Small intestine (tissue), 7 donors: ENCODE data around the gene EPAS1. TPM values are rescaled to one million over a fixed set of nuclear protein-coding genes. Genes with fewer than 3 reads are reported as not detected.
"Not testable (repeated sequence)": the region's sequence is repeated elsewhere in the genome, so short reads cannot be mapped to it uniquely, and the experiment has no call there.

Source experiments
- DNase-seq, 2 donors: peaks; one replicate each; pipeline versions ENCODE4 v3.0.0 to v3.0.0-alpha.2; 2013
- FAIRE-seq: peaks from 2 replicates; lab custom pipeline; 2012; peaks lifted over from hg19 to GRCh38; lab: Jason Lieb, UNC
- H3K27ac ChIP-seq, 3 donors: one replicate each; pipeline ENCODE4 v1.5.1; 2013; ENCODE audit warnings: low read length in 2 of 3, mild to moderate bottlenecking in 2 of 3, control low read depth in 1 of 3, inconsistent platforms in 1 of 3, low read depth in 1 of 3, moderate library complexity in 1 of 3
- H3K27me3 ChIP-seq, 3 donors: one replicate each; pipeline ENCODE4 v1.6.1; 2013; ENCODE audit warnings: low read length in 3 of 3, inconsistent platforms in 1 of 3; ENCODE audit not compliant: control insufficient read depth in 3 of 3, insufficient read depth in 3 of 3
- H3K36me3 ChIP-seq, 3 donors: one replicate each; pipeline ENCODE4 v1.6.1; 2013; ENCODE audit warnings: low read length in 3 of 3, inconsistent platforms in 1 of 3, low read depth in 1 of 3, mild to moderate bottlenecking in 1 of 3, moderate library complexity in 1 of 3; ENCODE audit not compliant: control insufficient read depth in 3 of 3, insufficient read depth in 2 of 3
- H3K4me1 ChIP-seq, 3 donors: one replicate each; pipeline ENCODE4 v1.6.1; 2013; ENCODE audit warnings: low read length in 2 of 3, inconsistent platforms in 1 of 3, low read depth in 1 of 3, mild to moderate bottlenecking in 1 of 3, moderate library complexity in 1 of 3; ENCODE audit not compliant: control insufficient read depth in 3 of 3, insufficient read depth in 2 of 3
- H3K4me3 ChIP-seq, 3 donors: one replicate each; pipeline ENCODE4 v1.5.1; 2013; ENCODE audit warnings: low read length in 3 of 3, control low read depth in 1 of 3, inconsistent platforms in 1 of 3, low read depth in 1 of 3, mild to moderate bottlenecking in 1 of 3, moderate library complexity in 1 of 3
- H3K9me3 ChIP-seq, 2 donors: one replicate each; pipeline ENCODE4 v1.6.1; 2013; ENCODE audit warnings: low read depth in 1 of 2, low read length in 1 of 2; ENCODE audit not compliant: control insufficient read depth in 2 of 2, insufficient read depth in 1 of 2
- WGBS, 3 donors: extraction: QIAGEN DNeasy Blood & Tissue Kit; methylation state at CpG; one replicate each; pipeline ENCODE4 v1.1.7; 2013; 5-methylcytosine and 5-hydroxymethylcytosine counted together
- polyA plus RNA-seq, 4 donors: library from polyadenylated mRNA; stranded (reverse) in 3 of 4; unstranded in 1 of 4; fragments of 200-250 nt in 3 of 4; fragments of 120-200 nt in 1 of 4; gene quantifications; one replicate each; pipeline versions ENCODE4 v1.2.1 to v1.2.3, GENCODE V29; 2013
- donor health status: healthy with polysubstance abuse.
- donor health status: control.
- donor health status: control.
- donor health status: Bipolar disorder and iron deficiency.
- donor health status: healthy.

EPAS1 gene
- polyA plus RNA-seq, 4 donors, result 22.7 to 106 (median 64.1) TPM

- Histone ChIP-seq H3K9me3 (no peaks in the 10 kb centered on the region), H3K4me1 (no peaks in the 10 kb centered on the region), H3K4me3 (no peak overlapping the region), H3K36me3 (peaks cover 0 to 4% (median 3%) of the 10 kb centered on the region in 3 donors), H3K27me3 (no peaks in the 10 kb centered on the region), H3K27ac (no peak overlapping the region)
- 79 to 89% (median 88%) methylated on average over 12 of the region's 12 CpGs for WGBS, 3 donors
- DNase-seq, result no peak
- no peak for FAIRE-seq
Observed at GRCh38 chr2:46392561-46393346, 95.5 kb downstream of the EPAS1 start.

- no peak overlapping the region for H3K27ac ChIP-seq
- H3K4me1 ChIP-seq, result no peaks in the 10 kb centered on the region
- WGBS, 3 donors, result 81 to 91% (median 90%) methylated on average over 12 of the region's 12 CpGs
- no peaks in the 10 kb centered on the region for H3K9me3 ChIP-seq
- DNase-seq (no peak), FAIRE-seq (no peak)
- no peaks in the 10 kb centered on the region for H3K27me3 ChIP-seq
- peaks cover 0 to 2% (median 0%) of the 10 kb centered on the region in 3 donors for H3K36me3 ChIP-seq
- no peak overlapping the region for H3K4me3 ChIP-seq
Observed at GRCh38 chr2:46393347-46393820, 96.2 kb downstream of the EPAS1 start.

GRCh38 chr2:46393865-46394264, 96.7 kb downstream of the EPAS1 start:
- FAIRE-seq, result no peak

GRCh38 chr2:46394649-46395510, 97.7 kb downstream of the EPAS1 start:
- FAIRE-seq (no peak), DNase-seq (no peak)
- H3K9me3 ChIP-seq, result no peaks in the 10 kb centered on the region
- no peaks in the 10 kb centered on the region for H3K36me3 ChIP-seq
- no peak overlapping the region for H3K4me3 ChIP-seq
- no peaks in the 10 kb centered on the region for H3K27me3 ChIP-seq
- no peaks in the 10 kb centered on the region for H3K4me1 ChIP-seq
- no peak overlapping the region for H3K27ac ChIP-seq
- 68 to 82% (median 70%) methylated on average over 9 of the region's 9 CpGs for WGBS, 3 donors

More at GRCh38 chr2:46393865-46394264, 96.7 kb downstream of the EPAS1 start:
- Histone ChIP-seq H3K36me3 (peaks cover 0 to 2% (median 0%) of the 10 kb centered on the region in 3 donors), H3K27ac (no peak overlapping the region), H3K4me1 (no peaks in the 10 kb centered on the region), H3K9me3 (no peaks in the 10 kb centered on the region), H3K4me3 (no peak overlapping the region), H3K27me3 (no peaks in the 10 kb centered on the region)
- DNase-seq, result no peak
- WGBS, 3 donors, result 58 to 79% (median 69%) methylated on average over 3 of the region's 3 CpGs

- not testable (repeated sequence) for H3K27ac ChIP-seq, H3K9me3 ChIP-seq, H3K4me3 ChIP-seq, H3K27me3 ChIP-seq, H3K36me3 ChIP-seq, FAIRE-seq, DNase-seq, H3K4me1 ChIP-seq
- WGBS, 3 donors, result 83 to 92% (median 91%) methylated on average over 1 of the region's 1 CpG
Observed at GRCh38 chr2:46395730-46396129, 98.5 kb downstream of the EPAS1 start.

- FAIRE-seq, result no peak
- 16 to 60% (median 40%) methylated on average over 1 of the region's 1 CpG for WGBS, 3 donors
- H3K4me1 ChIP-seq, result no peaks in the 10 kb centered on the region
Observed at GRCh38 chr2:46400016-46400415, 102.8 kb downstream of the EPAS1 start.

GRCh38 chr2:46402874-46403273, 105.7 kb downstream of the EPAS1 start:
- Histone ChIP-seq H3K36me3 (no peaks in the 10 kb centered on the region), H3K9me3 (no peaks in the 10 kb centered on the region), H3K27me3 (no peaks in the 10 kb centered on the region), H3K4me3 (no peak overlapping the region), H3K27ac (no peak overlapping the region), H3K4me1 (no peaks in the 10 kb centered on the region)
- WGBS, 3 donors, result 91 to 93% (median 92%) methylated on average over 6 of the region's 6 CpGs
- FAIRE-seq, result no peak
- DNase-seq, result no peak

More at GRCh38 chr2:46400016-46400415, 102.8 kb downstream of the EPAS1 start:
- H3K27ac ChIP-seq, result no peak overlapping the region
- no peak overlapping the region for H3K4me3 ChIP-seq
- DNase-seq, result no peak
- H3K27me3 ChIP-seq, result no peaks in the 10 kb centered on the region
- no peaks in the 10 kb centered on the region for H3K36me3 ChIP-seq
- H3K9me3 ChIP-seq, result no peaks in the 10 kb centered on the region

- Histone ChIP-seq H3K4me3 (no peak overlapping the region), H3K4me1 (peaks cover 0 to 8% (median 0%) of the 10 kb centered on the region in 3 donors), H3K27me3 (no peaks in the 10 kb centered on the region), H3K27ac (no peak overlapping the region), H3K36me3 (no peaks in the 10 kb centered on the region), H3K9me3 (no peaks in the 10 kb centered on the region)
- FAIRE-seq, result no peak
- WGBS, 3 donors, result 86 to 89% (median 88%) methylated on average over 8 of the region's 8 CpGs
- no peak for DNase-seq
Observed at GRCh38 chr2:46404181-46404759, 107.1 kb downstream of the EPAS1 start.
